Breast epithelium (tissue), 3 donors: ENCODE measurements around the gene MAPRE2.

ENCODE experiments used
- CTCF ChIP-seq, 3 donors: fragments of 450-650 bp; IDR thresholded peaks; one replicate each; pipeline ENCODE4 v1.5.1; 2016 to 2017; ENCODE audit warnings: antibody characterized with exemption in 3 of 3, mild to moderate bottlenecking in 3 of 3, moderate library complexity in 3 of 3
- POLR2AphosphoS5 ChIP-seq, 3 donors: sonication (generic); formaldehyde crosslinking; IDR thresholded peaks; one replicate each; pipeline ENCODE4 v1.6.1; 2017; ENCODE audit warnings: antibody characterized with exemption in 3 of 3

GRCh38 chr18:35097195-35097594 lies 56.0 kb downstream of the MAPRE2 start:
- TF ChIP-seq CTCF (IDR thresholded peaks at IDR 0.05): no peak
- TF ChIP-seq POLR2AphosphoS5 (IDR thresholded peaks at IDR 0.05): no peak
